ENCODE results near the gene GYG1.
"Not testable (repeated sequence)": the region's sequence is repeated elsewhere in the genome, so short reads cannot be mapped to it uniquely, and the experiment has no call there.

GYG1 gene

GRCh38 chr3:148987551-148987950, 3.8 kb upstream of the GYG1 start:
- DNase-seq (ENCODE audit: low spot score) = not testable (repeated sequence)

DNA sequence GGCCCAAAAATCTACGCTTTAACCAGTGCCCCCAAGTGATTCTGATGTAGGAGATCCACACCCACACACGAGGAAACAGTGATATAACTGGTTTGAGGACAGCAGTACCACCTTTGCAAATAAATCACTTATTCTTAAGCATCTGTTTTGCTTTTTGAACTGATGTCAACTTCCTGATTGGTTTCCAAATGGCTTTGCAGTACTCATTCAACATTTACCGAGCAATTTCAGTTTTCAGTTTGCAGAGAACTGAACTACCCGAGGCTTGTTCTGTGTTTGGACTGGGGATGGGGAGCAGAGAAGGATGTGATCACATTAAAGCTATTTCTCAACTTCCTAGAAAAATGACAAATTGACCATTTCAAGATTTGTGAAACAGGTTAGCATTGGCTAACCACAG, 1.1 kb upstream of the GYG1 start:
- DNase-seq (ENCODE audit: low spot score) = peak; percentile 66

DNA sequence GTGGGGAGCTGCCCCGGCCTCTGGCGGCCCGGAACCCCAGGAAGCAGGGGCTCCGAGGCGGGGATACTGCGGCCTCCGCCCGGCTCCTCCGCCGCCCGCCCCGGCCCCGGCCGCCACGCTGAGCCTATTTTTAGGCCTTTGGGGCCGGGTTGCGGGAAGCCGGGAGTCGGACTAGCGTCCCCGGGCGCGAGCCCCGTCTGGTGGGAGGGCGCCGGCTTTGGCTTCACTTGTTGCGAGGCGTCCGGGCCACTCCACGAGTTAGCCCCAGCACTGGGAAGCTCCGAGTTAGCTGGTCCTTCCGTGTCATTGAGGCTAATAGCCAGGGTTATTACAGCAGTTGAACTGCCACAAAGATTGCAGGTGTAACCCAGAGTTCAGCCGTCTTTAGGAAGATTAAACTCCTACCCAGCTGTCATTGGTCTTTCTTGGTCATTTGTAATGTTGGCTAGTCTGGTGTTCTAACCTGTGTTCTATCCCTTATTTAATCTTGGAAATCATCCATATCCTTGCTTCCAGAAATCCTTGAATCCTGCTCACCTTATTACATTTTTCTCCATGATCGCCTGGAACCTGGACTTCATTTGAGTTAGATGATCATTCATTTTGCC, 791 bp downstream of the GYG1 start:
- DNase-seq (ENCODE audit: low spot score) = peak; percentile 27

DNA sequence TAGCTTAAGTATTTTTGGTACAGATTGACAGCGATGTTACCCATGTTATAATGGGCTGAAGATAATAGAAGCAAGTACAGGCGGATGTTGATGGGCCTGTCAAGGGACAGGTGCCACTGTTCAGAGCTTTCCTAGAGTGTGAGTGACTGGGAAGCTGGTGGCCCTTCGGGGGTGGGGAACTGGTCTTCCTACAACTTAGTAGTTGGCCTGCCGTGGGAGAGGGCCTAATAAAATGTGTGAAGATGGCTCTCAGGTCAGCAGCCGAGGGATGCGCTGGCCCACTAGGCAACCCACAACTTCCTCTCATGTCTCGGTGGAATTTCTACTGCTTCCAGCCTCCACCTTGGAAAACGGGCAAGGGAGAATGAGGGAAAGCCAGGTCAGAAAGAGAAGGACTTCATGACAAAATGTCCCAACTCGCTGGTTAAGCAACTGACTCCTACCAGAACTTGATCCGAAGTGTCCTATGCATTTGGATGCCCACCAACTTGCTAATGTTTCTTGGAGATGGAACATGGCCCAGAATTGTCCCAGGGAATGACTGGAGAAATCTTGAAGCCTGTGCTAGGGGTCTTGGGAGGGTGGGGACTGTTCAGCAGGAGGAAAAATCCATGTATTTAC, 1.4 kb downstream of the GYG1 start:
- no peak for DNase-seq (ENCODE audit: low spot score)

DNA sequence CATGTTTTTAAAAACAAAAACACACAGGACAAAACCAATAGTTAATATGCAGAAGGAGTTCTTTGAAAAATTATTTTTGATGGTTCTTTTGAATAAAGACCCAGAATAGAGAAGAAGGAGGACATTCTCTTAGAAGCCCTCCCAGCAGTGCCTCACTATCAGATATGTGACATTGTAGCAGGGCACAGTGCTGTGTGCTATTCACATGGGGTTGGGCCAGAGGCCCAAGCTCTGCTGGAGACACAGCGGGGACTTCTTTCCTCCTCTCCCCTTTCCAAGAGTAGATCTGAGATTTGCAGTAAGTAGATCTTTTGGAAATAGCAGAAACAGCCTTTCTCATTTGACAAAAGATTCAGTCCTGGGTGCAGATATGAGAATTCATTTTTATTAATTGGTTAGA, 6.3 kb downstream of the GYG1 start:
- DNase-seq (ENCODE audit: low spot score) = no peak

DNA sequence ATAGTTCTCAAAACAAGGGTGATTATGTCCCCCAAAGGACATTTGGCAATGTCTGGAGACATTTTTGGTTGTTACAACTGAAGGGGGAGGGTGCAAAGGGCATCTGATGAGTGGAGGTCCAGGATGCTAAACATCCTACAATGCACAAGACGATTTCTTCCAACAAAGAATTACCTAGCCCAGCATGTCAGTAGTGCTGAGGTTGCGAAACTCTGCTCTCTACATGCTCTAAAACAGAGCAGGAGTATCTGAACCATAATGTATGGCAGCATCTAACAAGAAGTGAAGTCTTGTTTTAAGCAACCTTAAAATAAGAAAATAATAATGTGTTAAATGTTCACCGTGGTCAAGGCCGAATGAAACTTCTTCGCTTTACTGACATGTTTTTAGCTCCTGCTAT, 7.0 kb downstream of the GYG1 start:
- DNase-seq (ENCODE audit: low spot score) = no peak

- DNase-seq (ENCODE audit: low spot score) = peak; percentile 42
Measured at GRCh38 chr3:148998715-148999423, 7.5 kb downstream of the GYG1 start.

- peak; percentile 15 for DNase-seq (ENCODE audit: low spot score)
Measured at GRCh38 chr3:148999806-149000205, 8.5 kb downstream of the GYG1 start.

GRCh38 chr3:149000206-149000745, 8.9 kb downstream of the GYG1 start:
- no peak for DNase-seq (ENCODE audit: low spot score)

- no peak for DNase-seq (ENCODE audit: low spot score)
Measured at GRCh38 chr3:149001727-149002126, 10.4 kb downstream of the GYG1 start.

- peak; percentile 68 for DNase-seq (ENCODE audit: low spot score)
Measured at GRCh38 chr3:149003653-149004305, 12.4 kb downstream of the GYG1 start.

DNA sequence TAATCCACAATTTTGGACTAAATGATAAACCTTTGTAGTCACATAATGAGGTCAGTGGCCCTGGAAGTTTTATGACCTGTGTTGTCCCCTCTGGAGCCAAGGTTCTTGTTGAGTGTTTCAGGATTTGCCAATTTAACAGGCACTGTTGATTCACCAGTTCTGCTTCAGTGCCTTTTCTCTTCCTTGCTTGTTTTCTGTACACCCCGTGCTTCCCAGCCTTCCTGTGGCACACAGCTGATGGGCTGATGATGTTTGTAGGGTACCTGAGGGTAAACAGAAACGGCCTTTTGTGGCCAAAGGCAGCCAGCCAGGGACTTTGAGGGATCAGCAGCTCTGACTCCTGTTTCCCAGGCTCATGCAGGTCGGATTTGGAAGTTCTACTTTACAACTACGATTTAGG, 13.3 kb downstream of the GYG1 start:
- DNase-seq (ENCODE audit: low spot score) = no peak

DNA sequence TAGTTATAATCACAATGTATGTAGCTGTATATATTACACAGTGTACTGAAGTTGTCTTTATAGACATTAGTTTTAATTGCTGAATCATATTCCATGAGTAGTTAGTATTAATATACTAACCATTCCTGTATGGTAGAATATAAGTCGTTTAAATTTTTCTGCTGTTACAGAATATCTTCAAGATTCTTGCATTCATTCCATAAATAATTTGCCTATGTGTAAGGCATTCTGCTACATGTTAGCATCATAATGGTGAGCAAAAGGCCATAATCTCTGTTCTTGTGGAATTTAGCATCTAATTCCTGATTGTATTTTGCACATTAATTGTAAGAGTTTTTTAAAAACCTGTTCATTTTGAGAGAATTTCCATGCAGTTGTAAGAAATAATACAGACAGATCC, 14.1 kb downstream of the GYG1 start:
- DNase-seq (ENCODE audit: low spot score) = no peak

DNA sequence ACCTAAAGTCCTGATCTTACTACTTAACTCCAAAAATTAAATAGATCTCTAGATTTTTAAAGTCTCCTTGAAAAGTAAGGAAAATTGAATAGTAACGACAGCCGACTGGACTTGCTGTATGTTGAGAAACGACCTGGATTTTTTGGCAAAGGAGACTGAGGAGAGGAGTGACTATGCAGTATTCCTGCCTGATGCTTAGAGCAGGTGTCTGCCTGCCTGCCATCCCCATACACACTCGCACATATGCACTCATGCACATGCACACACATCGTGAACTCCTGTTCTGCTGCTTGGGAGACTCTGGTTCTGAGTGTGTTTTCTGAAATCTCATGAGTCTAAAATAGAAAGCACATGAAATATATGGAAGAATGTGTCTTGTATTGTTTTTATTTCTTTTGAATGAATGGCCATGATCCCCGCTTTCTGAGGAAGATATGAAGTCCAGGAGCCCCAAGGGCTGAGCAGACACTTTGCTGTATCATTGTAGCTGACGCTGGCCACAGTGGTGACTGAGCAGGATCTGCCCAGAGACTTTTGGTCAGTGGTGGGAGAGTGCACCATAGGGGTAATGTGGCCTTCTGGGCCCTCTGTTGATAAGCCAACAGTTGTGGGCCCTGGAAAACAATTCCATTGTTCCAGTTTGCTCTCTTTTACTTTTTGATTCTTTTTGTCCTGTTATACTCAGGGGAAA, 16.4 kb downstream of the GYG1 start:
- DNase-seq (ENCODE audit: low spot score) = no peak

DNA sequence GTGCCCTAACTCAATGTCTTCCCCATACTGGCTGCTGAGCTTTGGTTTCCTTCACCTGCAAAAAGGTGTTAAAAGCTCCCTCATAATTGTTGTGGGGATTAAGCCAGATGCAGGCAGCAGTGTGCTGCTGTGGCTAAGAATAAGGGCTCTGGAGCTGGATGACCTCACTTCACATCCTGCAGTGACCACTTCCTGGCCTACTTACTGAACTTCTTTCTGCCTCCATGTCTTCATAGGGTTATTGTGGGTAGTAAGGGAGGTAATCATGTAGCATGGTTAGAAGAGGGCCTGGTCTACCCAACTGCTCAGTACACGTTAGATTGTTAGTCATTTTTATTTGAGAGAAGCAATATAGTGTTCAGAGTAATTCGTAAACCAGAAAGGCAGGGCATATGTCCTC, 18.4 kb downstream of the GYG1 start:
- peak; percentile 62 for DNase-seq (ENCODE audit: low spot score)

GRCh38 chr3:149010504-149010951, 19.2 kb downstream of the GYG1 start:
- no peak for DNase-seq (ENCODE audit: low spot score)

- no peak for DNase-seq (ENCODE audit: low spot score)
Measured at GRCh38 chr3:149010966-149011365, 19.6 kb downstream of the GYG1 start.

GRCh38 chr3:149011676-149012075, 20.3 kb downstream of the GYG1 start:
- no peak for DNase-seq (ENCODE audit: low spot score)

- DNase-seq (ENCODE audit: low spot score) = no peak
Measured at GRCh38 chr3:149013726-149014125, 22.4 kb downstream of the GYG1 start.

DNA sequence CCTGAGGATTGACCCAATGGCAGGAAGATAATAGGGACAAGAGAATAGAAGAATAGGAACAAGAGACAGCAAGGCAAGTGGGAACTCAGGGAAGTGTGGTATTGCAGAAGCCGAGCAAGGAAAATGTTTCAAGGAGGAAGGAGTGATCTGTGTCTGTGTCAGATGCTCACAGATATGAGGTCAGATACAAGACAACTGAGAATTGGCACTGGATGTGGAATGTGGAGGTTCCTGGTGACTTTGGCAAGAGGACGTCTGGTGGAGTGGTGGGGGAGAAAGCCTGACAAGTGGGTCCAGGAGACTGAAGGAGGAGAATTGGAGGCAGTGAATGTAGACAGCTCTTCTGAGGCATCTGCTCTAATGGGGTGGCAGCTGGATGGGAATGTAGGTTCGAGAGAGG, 24.1 kb downstream of the GYG1 start:
- no peak for DNase-seq (ENCODE audit: low spot score)

GRCh38 chr3:149016242-149016641, 24.9 kb downstream of the GYG1 start:
- no peak for DNase-seq (ENCODE audit: low spot score)
